ENCODE measurements around the gene KLHL10. TPM values are rescaled to one million over a fixed set of nuclear protein-coding genes. Genes with fewer than 3 reads are reported as not detected.

KLHL10 gene
- total and polyA plus RNA-seq, 2 of the 13 experiments (the other 11 are each of a cell fraction or from before 2014, with no cell fraction given) = 0.04 to 0.08 TPM

- TF ChIP-seq ZNF709 (CRISPR knock-in tag; IDR thresholded peaks at IDR 0.05) (0 out of 2 replicates have a peak, but pooled peaks have one; percentile 3), BRCA1 (CRISPR knock-in tag; IDR thresholded peaks at IDR 0.05) (0 out of 2 replicates have a peak, but pooled peaks have one; percentile 9), ZKSCAN5 (CRISPR knock-in tag; IDR thresholded peaks at IDR 0.05) (peak; percentile 73; the same call in 1 of the 2 replicates), GZF1 (CRISPR knock-in tag; IDR thresholded peaks at IDR 0.05) (no peak), NFKB2 (CRISPR knock-in tag; IDR thresholded peaks at IDR 0.05; ENCODE audit: borderline replicate concordance) (peak; percentile 73; the same call in 1 of the 2 replicates), E2F1 (CRISPR knock-in tag; IDR thresholded peaks at IDR 0.05) (no peak), PAWR (CRISPR knock-in tag; IDR thresholded peaks at IDR 0.05; ENCODE audit: borderline replicate concordance) (no peak), EP300 (IDR thresholded peaks at IDR 0.05; ENCODE audit: low read depth in 2 of 2, low read length in 2 of 2) (no peak), EP300 (CRISPR knock-in tag; IDR thresholded peaks at IDR 0.05; ENCODE audit: borderline replicate concordance) (0 out of 2 replicates have a peak, but pooled peaks have one; percentile 3), DPF2 (CRISPR knock-in tag; IDR thresholded peaks at IDR 0.05; ENCODE audit: borderline replicate concordance, low read depth) (no peak), ZNF331 (CRISPR knock-in tag; IDR thresholded peaks at IDR 0.05) (peak; percentile 15; the same call in 1 of the 2 replicates), ZMYM4 (CRISPR knock-in tag; IDR thresholded peaks at IDR 0.05) (peak; percentile 47; the same call in 1 of the 2 replicates), TMF1 (CRISPR knock-in tag; IDR thresholded peaks at IDR 0.05; ENCODE audit: low read depth) (no peak), ZNF318 (CRISPR knock-in tag; IDR thresholded peaks at IDR 0.05) (no peak), HBP1 (CRISPR knock-in tag; IDR thresholded peaks at IDR 0.05; ENCODE audit: low read depth) (0 out of 2 replicates have a peak, but pooled peaks have one; percentile 76), ZKSCAN8 (CRISPR knock-in tag; IDR thresholded peaks at IDR 0.05; ENCODE audit: borderline replicate concordance) (peak; percentile 40; the same call in 1 of the 2 replicates), MYNN (CRISPR knock-in tag; IDR thresholded peaks at IDR 0.05; ENCODE audit: low read depth) (no peak), ZNF12 (CRISPR knock-in tag; IDR thresholded peaks at IDR 0.05) (peak; percentile 6; the same call in 1 of the 2 replicates), ZNF256 (CRISPR knock-in tag; conservative IDR thresholded peaks at IDR 0.05) (no peak)
Measured at GRCh38 chr17:41865596-41865893, 27.9 kb downstream of the KLHL10 start (continued).
